Measurements from ENCODE around the gene EPB41L2. TPM values are rescaled to one million over a fixed set of nuclear protein-coding genes. Genes with fewer than 3 reads are reported as not detected.

Gene EPB41L2
- total RNA-seq, 1 experiment from 2014 or later = 199 TPM

DNA sequence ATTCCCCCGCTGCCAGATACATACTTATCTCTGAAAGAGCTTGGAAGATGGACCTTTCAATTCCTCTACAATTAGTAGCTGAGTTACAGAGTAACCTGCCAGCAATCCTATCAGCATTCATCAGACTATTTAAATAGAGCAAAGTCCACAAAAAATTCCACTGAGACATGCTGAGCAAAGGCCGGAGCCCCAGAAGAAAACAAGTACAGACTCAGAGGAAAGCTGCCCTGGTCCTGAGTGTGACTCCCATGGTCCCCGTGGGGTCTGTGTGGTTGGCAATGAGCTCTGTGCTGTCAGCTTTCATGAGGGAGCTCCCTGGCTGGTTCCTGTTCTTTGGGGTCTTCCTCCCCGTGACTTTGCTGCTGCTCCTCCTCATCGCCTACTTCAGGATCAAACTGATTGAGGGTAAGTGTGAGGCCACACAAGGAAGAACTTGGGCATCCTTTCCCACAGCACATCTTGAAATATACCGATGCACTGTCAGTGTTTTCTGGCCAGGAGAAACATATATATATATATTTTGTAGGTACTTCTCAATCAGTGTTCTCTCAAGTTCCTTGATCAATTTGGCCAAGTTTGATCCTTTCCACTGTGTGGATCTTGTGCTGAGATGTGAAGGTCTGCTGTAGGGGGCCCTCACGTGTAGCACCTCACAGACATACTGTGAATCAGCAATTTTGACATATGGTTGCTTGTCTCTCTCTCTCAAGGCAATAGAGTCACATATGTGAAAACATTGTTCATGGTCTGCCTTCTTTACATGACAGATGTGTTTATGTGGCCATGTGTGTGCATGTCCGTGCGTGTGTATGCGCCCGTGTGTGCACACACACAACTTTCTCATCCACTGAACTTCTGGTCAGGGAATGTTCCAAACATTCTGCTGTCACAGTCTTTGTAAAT, 235.5 kb downstream of the EPB41L2 start, which contains the start of gene SMLR1:
TSS of gene SMLR1 (plus strand) at position 160 of the 903 bp plus-strand sequence. CDS start at position 168, 8 bp downstream.
- ChIA-PET CTCF (no interaction called here), POLR2A (no interaction called here)
- BruUV-seq (replicated peaks) = no TSS peak
- Histone ChIP-seq H3K9me3 (ENCODE audit: control insufficient read depth, insufficient read depth, low read depth, low read length) (no peaks in the 10 kb centered on the region), H3K27me3 (ENCODE audit: control insufficient read depth, insufficient read depth, low read length) (no peaks in the 10 kb centered on the region), H3K36me3 (ENCODE audit: control insufficient read depth, insufficient read depth, low read length) (no peaks in the 10 kb centered on the region), H3K4me1 (ENCODE audit: control insufficient read depth, insufficient read depth, low read length) (no peaks in the 10 kb centered on the region), H3K4me3 (ENCODE audit: low read depth in 2 of 2, low read length in 2 of 2) (no peak within 1 kb of the TSS), H3K27ac (ENCODE audit: low read length) (no peak within 1 kb of the TSS)
- ATAC-seq = no peak
- in situ Hi-C loops (cut with HindIII; ENCODE audit: low pct_unique_long_range_greater_than_20kb, low sequenced_read_pairs) (no loop called here), intact Hi-C loops (cut with micrococcal nuclease; ENCODE audit: unreplicated experiment) (no loop called here)
- no peak for DNase-seq (ENCODE audit: low read depth, low spot score)
- TF ChIP-seq, protein P1, sequence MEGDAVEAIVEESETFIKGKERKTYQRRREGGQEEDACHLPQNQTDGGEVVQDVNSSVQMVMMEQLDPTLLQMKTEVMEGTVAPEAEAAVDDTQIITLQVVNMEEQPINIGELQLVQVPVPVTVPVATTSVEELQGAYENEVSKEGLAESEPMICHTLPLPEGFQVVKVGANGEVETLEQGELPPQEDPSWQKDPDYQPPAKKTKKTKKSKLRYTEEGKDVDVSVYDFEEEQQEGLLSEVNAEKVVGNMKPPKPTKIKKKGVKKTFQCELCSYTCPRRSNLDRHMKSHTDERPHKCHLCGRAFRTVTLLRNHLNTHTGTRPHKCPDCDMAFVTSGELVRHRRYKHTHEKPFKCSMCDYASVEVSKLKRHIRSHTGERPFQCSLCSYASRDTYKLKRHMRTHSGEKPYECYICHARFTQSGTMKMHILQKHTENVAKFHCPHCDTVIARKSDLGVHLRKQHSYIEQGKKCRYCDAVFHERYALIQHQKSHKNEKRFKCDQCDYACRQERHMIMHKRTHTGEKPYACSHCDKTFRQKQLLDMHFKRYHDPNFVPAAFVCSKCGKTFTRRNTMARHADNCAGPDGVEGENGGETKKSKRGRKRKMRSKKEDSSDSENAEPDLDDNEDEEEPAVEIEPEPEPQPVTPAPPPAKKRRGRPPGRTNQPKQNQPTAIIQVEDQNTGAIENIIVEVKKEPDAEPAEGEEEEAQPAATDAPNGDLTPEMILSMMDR (IDR thresholded peaks at IDR 0.05) = no peak
- TF ChIP-seq REST (IDR thresholded peaks at IDR 0.05; ENCODE audit: insufficient read depth in 1 of 2, low read depth in 2 of 2, low read length in 1 of 2) (no peak), TCF7L2 (IDR thresholded peaks at IDR 0.05; ENCODE audit: low read depth, low read length) (no peak), SIN3A (IDR thresholded peaks at IDR 0.05; ENCODE audit: borderline replicate concordance, insufficient read depth, low read depth, low read length) (no peak), POLR2AphosphoS5 (IDR thresholded peaks at IDR 0.05; ENCODE audit: low read depth, low read length) (no peak)

GRCh38 chr6:130826442-130827246, 236.4 kb downstream of the EPB41L2 start:
- BruUV-seq (replicated peaks) = no TSS peak
- DNase-seq (ENCODE audit: low read depth, low spot score) = no peak
- no peaks in the 10 kb centered on the region for H3K36me3 ChIP-seq (ENCODE audit: control insufficient read depth, insufficient read depth, low read length)
- H3K4me1 ChIP-seq (ENCODE audit: control insufficient read depth, insufficient read depth, low read length) = no peaks in the 10 kb centered on the region
- POLR2A ChIA-PET = no interaction called here
- no peaks in the 10 kb centered on the region for H3K27me3 ChIP-seq (ENCODE audit: control insufficient read depth, insufficient read depth, low read length)
- no peak for ATAC-seq
- in situ Hi-C loops (cut with HindIII; ENCODE audit: low pct_unique_long_range_greater_than_20kb, low sequenced_read_pairs) (no loop called here), intact Hi-C loops (cut with micrococcal nuclease; ENCODE audit: unreplicated experiment) (no loop called here)
- H3K9me3 ChIP-seq (ENCODE audit: control insufficient read depth, insufficient read depth, low read depth, low read length) = no peaks in the 10 kb centered on the region
- H3K4me3 ChIP-seq (ENCODE audit: low read depth in 2 of 2, low read length in 2 of 2) = no peak overlapping the region
- CTCF ChIA-PET = no interaction called here
- TF ChIP-seq SIN3A (IDR thresholded peaks at IDR 0.05; ENCODE audit: borderline replicate concordance, insufficient read depth, low read depth, low read length) = no peak
- TF ChIP-seq REST (IDR thresholded peaks at IDR 0.05; ENCODE audit: insufficient read depth in 1 of 2, low read depth in 2 of 2, low read length in 1 of 2) = no peak
- TF ChIP-seq, protein P1 (IDR thresholded peaks at IDR 0.05) = no peak
- no peak for TF ChIP-seq TCF7L2 (IDR thresholded peaks at IDR 0.05; ENCODE audit: low read depth, low read length)
- TF ChIP-seq POLR2AphosphoS5 (IDR thresholded peaks at IDR 0.05; ENCODE audit: low read depth, low read length) = no peak
- H3K27ac ChIP-seq (ENCODE audit: low read length) = no peak overlapping the region
